ENCODE measurements around the gene FBXO33. TPM values are rescaled to one million over a fixed set of nuclear protein-coding genes. Genes with fewer than 3 reads are reported as not detected.

Gene FBXO33
- total RNA-seq, 1 experiment from 2014 or later = 6.6 TPM

DNA sequence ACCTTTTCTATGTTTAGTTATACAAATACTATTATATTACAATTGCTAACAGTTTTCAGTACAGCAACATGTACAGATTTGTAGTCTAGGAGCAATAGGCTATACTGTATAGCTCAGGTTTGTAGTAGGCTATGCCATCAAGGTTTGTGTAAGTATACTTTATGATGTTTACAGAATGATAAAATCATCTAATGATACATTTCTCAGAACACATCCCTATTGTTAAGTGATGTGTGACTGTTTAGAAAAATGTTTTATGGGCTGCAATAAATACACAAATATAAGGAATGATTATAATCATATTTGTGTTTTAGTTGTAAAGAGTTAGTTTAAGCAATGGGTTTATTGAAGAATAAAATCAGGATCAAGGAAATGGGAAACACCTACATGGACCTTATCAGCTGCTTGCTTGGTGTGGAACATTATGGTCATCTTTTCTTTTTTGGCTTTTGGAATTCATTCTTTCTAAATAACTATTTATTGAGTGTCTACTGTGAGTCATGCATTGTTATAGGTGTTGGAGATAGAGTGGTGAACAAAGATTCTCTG is 24.5 kb upstream of the FBXO33 start:
- no peaks in the 10 kb centered on the region for H3K27me3 ChIP-seq (ENCODE audit: control insufficient read depth, insufficient read depth, low read length)
- H3K9me3 ChIP-seq (ENCODE audit: control insufficient read depth, insufficient read depth, low read depth, low read length) = no peaks in the 10 kb centered on the region
- in situ Hi-C loops (cut with HindIII; ENCODE audit: low pct_unique_long_range_greater_than_20kb, low sequenced_read_pairs) = no loop called here
- intact Hi-C loops (cut with micrococcal nuclease; ENCODE audit: unreplicated experiment) = no loop called here
- H3K36me3 ChIP-seq (ENCODE audit: control insufficient read depth, insufficient read depth, low read length) = no peaks in the 10 kb centered on the region
- DNase-seq (ENCODE audit: low read depth, low spot score) = no peak
- BruUV-seq (replicated peaks) = no TSS peak
- no peak overlapping the region for H3K27ac ChIP-seq (ENCODE audit: low read length)
- no peak for ATAC-seq
- POLR2A ChIA-PET = no interaction called here
- H3K4me1 ChIP-seq (ENCODE audit: control insufficient read depth, insufficient read depth, low read length) = no peaks in the 10 kb centered on the region
- no peak for TF ChIP-seq REST (IDR thresholded peaks at IDR 0.05; ENCODE audit: insufficient read depth in 1 of 2, low read depth in 2 of 2, low read length in 1 of 2)
- no peak for TF ChIP-seq POLR2AphosphoS5 (IDR thresholded peaks at IDR 0.05; ENCODE audit: low read depth, low read length)
- TF ChIP-seq SIN3A (IDR thresholded peaks at IDR 0.05; ENCODE audit: borderline replicate concordance, insufficient read depth, low read depth, low read length) = no peak
- 0 out of 2 replicates have a peak, but pooled peaks have one; percentile 55 for TF ChIP-seq TCF7L2 (IDR thresholded peaks at IDR 0.05; ENCODE audit: low read depth, low read length)
- no peak for TF ChIP-seq CTCF (IDR thresholded peaks at IDR 0.05)
- no peak overlapping the region for H3K4me3 ChIP-seq (ENCODE audit: low read depth in 2 of 2, low read length in 2 of 2)
- CTCF ChIA-PET = no interaction called here

- Histone ChIP-seq H3K4me1 (ENCODE audit: control insufficient read depth, insufficient read depth, low read length) (no peaks in the 10 kb centered on the region), H3K9me3 (ENCODE audit: control insufficient read depth, insufficient read depth, low read depth, low read length) (no peaks in the 10 kb centered on the region), H3K36me3 (ENCODE audit: control insufficient read depth, insufficient read depth, low read length) (no peaks in the 10 kb centered on the region), H3K27ac (ENCODE audit: low read length) (no peak overlapping the region), H3K4me3 (ENCODE audit: low read depth in 2 of 2, low read length in 2 of 2) (no peak overlapping the region), H3K27me3 (ENCODE audit: control insufficient read depth, insufficient read depth, low read length) (no peaks in the 10 kb centered on the region)
- DNase-seq (ENCODE audit: low read depth, low spot score) (no peak), ATAC-seq (no peak)
- BruUV-seq (replicated peaks) = no TSS peak
- intact Hi-C loops (cut with micrococcal nuclease; ENCODE audit: unreplicated experiment) = no loop called here
- ChIA-PET POLR2A (no interaction called here), CTCF (no interaction called here)
- in situ Hi-C loops (cut with HindIII; ENCODE audit: low pct_unique_long_range_greater_than_20kb, low sequenced_read_pairs) = no loop called here
- TF ChIP-seq REST (IDR thresholded peaks at IDR 0.05; ENCODE audit: insufficient read depth in 1 of 2, low read depth in 2 of 2, low read length in 1 of 2) = no peak
- no peak for TF ChIP-seq SIN3A (IDR thresholded peaks at IDR 0.05; ENCODE audit: borderline replicate concordance, insufficient read depth, low read depth, low read length)
- TF ChIP-seq TCF7L2 (IDR thresholded peaks at IDR 0.05; ENCODE audit: low read depth, low read length) = no peak
- no peak for TF ChIP-seq CTCF (IDR thresholded peaks at IDR 0.05)
- TF ChIP-seq POLR2AphosphoS5 (IDR thresholded peaks at IDR 0.05; ENCODE audit: low read depth, low read length) = no peak
Observed at GRCh38 chr14:39454906-39455539, 22.8 kb upstream of the FBXO33 start.
